Midbrain (tissue), 1 donor: Measurements from ENCODE around the gene SIRT6.
"Not testable (repeated sequence)": the region's sequence is repeated elsewhere in the genome, so short reads cannot be mapped to it uniquely, and the experiment has no call there.

Experiments used
- DNase-seq: peaks from one replicate; lab custom pipeline; 2025; lab: John Stamatoyannopoulos, UW

Gene SIRT6

GRCh38 chr19:4174895-4175668 is 7.3 kb downstream of the SIRT6 start:
- DNase-seq = no peak

GRCh38 chr19:4174213-4174894 is 8.0 kb downstream of the SIRT6 start:
- DNase-seq = no peak

GRCh38 chr19:4173479-4174212 is 8.7 kb downstream of the SIRT6 start:
- DNase-seq = no peak

GRCh38 chr19:4172861-4173473 is 9.4 kb downstream of the SIRT6 start:
- DNase-seq = peak; percentile 7

GRCh38 chr19:4171676-4172075 is 10.7 kb downstream of the SIRT6 start:
- DNase-seq = no peak

GRCh38 chr19:4164262-4164661 is 18.1 kb downstream of the SIRT6 start:
- no peak for DNase-seq

GRCh38 chr19:4161415-4162077 is 20.8 kb downstream of the SIRT6 start:
- DNase-seq = no peak

GRCh38 chr19:4157971-4158370 is 24.4 kb downstream of the SIRT6 start:
- not testable (repeated sequence) for DNase-seq

- no peak for DNase-seq
Observed at GRCh38 chr19:4157164-4157563, 25.2 kb downstream of the SIRT6 start.

GRCh38 chr19:4154571-4155312 is 27.6 kb downstream of the SIRT6 start:
- DNase-seq = no peak

GRCh38 chr19:4152241-4152998 is 29.9 kb downstream of the SIRT6 start:
- DNase-seq = no peak

GRCh38 chr19:4151623-4152022 is 30.7 kb downstream of the SIRT6 start:
- DNase-seq = no peak

- DNase-seq = no peak
Observed at GRCh38 chr19:4149518-4150288, 32.7 kb downstream of the SIRT6 start.

GRCh38 chr19:4144666-4145249 is 37.6 kb downstream of the SIRT6 start:
- no peak for DNase-seq

- DNase-seq = not testable (repeated sequence)
Observed at GRCh38 chr19:4142916-4143315, 39.4 kb downstream of the SIRT6 start.

- DNase-seq = peak; percentile 37
Observed at GRCh38 chr19:4140237-4140711, 42.1 kb downstream of the SIRT6 start.

GRCh38 chr19:4139614-4140236 is 42.6 kb downstream of the SIRT6 start:
- peak; percentile 39 for DNase-seq

- no peak for DNase-seq
Observed at GRCh38 chr19:4138445-4138844, 43.9 kb downstream of the SIRT6 start.

- DNase-seq = no peak
Observed at GRCh38 chr19:4136680-4137088, 45.7 kb downstream of the SIRT6 start.
